Activated CD8-positive, alpha-beta memory T cell treated with anti-CD3 and anti-CD28 coated beads, Interleukin-2, amount 10 ng/mL, durations not matched to agents 7 days and 5 days (primary cell): ENCODE results near the gene CXCL12. TPM values are rescaled to one million over a fixed set of nuclear protein-coding genes. Genes with fewer than 3 reads are reported as not detected.

Experiments used
- ATAC-seq: fragments of 150-1000 bp; cut with Tn5 transposase; one replicate; pipeline ENCODE4 v1.10.0; 2021; ENCODE audit warnings: moderate library complexity
- CTCF ChIA-PET: fragments of 350-600 bp; sonication (Branson Sonifier 250); formaldehyde crosslinking; loops from one replicate; lab custom pipeline; 2021; ENCODE audit warnings: antibody characterized with exemption; lab: Charles Lee
- DNase-seq: peaks from one replicate; pipeline ENCODE4 v3.0.0-alpha.2; 2020
- H3K27ac Mint-ChIP-seq: one replicate; pipeline ENCODE4 v1.8.0; 2021; ENCODE audit warnings: mild to moderate bottlenecking, mixed read lengths
- H3K27me3 Mint-ChIP-seq: one replicate; pipeline ENCODE4 v1.8.0; 2021; ENCODE audit warnings: mixed read lengths
- H3K36me3 Mint-ChIP-seq: one replicate; pipeline ENCODE4 v1.8.0; 2021; ENCODE audit warnings: mild to moderate bottlenecking, mixed read lengths
- H3K4me1 Mint-ChIP-seq: one replicate; pipeline ENCODE4 v1.8.0; 2021; ENCODE audit warnings: mixed read lengths
- H3K4me3 Mint-ChIP-seq: one replicate; pipeline ENCODE4 v1.8.0; 2021; ENCODE audit warnings: mild to moderate bottlenecking, moderate library complexity, mixed read lengths
- H3K9me3 Mint-ChIP-seq: one replicate; pipeline ENCODE4 v1.8.0; 2022; ENCODE audit warnings: low read depth, mixed read lengths
- total RNA-seq, 2 experiments: library from RNA; stranded (reverse); gene quantifications; one replicate each; pipeline ENCODE4 v1.2.3, GENCODE V29; 2021

The CXCL12 gene
- total RNA-seq, 2 experiments from 2014 or later, result not detected

DNA sequence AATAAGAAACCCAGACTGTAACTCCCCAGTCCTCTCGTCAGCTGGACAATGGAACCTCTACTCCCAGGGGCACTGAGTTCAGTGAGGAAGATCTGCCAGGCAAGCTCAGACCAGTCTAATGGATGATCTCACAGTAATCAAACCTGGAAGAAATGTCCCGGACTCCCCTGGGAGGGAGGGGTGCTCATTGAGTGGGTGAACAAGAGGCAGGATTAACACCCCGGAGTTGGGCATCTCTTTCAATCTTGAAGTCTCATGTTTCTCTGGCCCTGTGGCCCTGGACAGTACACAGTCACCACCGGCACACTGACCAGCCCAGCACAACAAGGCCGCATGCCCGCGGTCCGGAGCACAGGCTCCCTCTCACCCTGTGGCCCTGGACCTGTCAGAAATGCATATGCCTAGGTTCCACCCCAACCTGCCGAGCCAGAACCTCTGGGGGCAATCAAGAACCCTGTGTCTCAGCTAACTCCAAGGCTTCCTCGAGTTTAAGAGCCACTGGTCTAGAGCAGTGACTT, 27.8 kb downstream of the CXCL12 start:
- Mint-ChIP-seq H3K27ac (no peak overlapping the region), H3K4me3 (no peak overlapping the region), H3K4me1 (no peaks in the 10 kb centered on the region), H3K27me3 (no peaks in the 10 kb centered on the region), H3K36me3 (no peaks in the 10 kb centered on the region), H3K9me3 (no peaks in the 10 kb centered on the region)
- no peak for ATAC-seq
- CTCF ChIA-PET, result no interaction called here
- no peak for DNase-seq

DNA sequence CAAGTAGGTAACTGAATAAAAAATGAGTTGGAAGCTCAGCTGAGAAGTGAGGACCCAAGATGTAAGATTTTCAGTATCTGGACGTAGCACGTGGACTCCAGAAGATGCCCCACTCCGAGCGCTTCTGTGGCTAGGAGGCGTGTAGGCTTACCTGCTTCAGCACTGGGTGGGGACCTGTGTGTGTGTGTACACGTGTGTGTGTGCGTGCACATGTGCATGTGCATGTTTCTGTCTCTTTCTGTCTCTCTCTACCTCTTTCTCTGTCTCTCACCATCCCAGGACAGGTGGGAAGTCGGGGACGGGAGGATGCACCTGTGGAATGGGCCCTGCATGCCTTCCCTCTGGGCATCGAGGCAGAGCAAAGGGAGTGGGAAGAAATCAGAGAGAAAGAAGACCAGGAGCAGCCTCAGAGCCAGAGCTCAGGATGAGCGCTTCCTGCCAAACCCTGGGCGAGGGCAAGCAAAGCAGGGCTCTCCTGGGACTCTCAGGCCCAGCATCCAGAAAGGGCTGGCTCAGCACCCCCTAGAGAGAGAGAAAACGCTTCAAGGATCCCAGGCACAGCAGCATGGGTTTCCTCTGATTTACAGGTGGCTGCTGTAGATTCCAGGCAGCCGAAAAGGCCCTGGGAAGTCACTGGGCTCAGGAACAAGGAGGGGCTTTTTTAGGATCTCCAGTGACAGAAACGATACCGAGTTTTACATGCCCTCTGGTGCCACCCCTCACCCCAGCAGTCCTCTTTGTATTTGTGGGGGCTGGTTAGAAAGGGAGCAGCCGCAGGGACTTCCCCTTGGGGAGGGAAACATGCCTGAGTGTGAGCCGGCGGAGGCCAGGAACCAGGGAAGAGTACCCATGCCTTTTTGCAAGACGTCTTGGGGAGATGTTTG, 28.5 kb downstream of the CXCL12 start:
- no peak for DNase-seq
- Mint-ChIP-seq H3K9me3 (no peaks in the 10 kb centered on the region), H3K36me3 (no peaks in the 10 kb centered on the region), H3K27me3 (no peaks in the 10 kb centered on the region), H3K27ac (no peak overlapping the region), H3K4me1 (no peaks in the 10 kb centered on the region), H3K4me3 (no peak overlapping the region)
- CTCF ChIA-PET, result no interaction called here
- ATAC-seq, result no peak

DNA sequence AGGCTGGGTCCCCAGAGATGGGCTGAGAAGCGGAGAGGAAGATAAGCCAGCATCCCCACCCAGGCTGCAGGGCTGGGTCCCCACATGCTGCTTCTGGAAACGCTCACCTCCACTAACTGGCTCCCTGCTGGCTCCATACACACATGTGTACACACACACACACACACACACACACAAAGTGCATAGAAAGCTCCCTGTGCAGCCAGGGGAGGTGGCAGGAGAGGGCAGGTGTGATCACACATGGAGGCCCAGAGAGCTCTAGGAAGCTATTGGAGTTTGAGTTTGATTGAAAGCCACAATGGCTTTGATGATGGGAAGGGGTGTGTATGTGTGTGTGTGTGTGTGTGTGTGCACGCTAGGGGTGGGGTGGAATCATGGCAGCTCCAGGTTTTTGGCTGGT, 29.3 kb downstream of the CXCL12 start:
- Mint-ChIP-seq H3K4me3 (no peak overlapping the region), H3K9me3 (no peaks in the 10 kb centered on the region), H3K27me3 (no peaks in the 10 kb centered on the region), H3K4me1 (no peaks in the 10 kb centered on the region), H3K36me3 (no peaks in the 10 kb centered on the region), H3K27ac (no peak overlapping the region)
- CTCF ChIA-PET, result no interaction called here
- no peak for DNase-seq
- no peak for ATAC-seq

DNA sequence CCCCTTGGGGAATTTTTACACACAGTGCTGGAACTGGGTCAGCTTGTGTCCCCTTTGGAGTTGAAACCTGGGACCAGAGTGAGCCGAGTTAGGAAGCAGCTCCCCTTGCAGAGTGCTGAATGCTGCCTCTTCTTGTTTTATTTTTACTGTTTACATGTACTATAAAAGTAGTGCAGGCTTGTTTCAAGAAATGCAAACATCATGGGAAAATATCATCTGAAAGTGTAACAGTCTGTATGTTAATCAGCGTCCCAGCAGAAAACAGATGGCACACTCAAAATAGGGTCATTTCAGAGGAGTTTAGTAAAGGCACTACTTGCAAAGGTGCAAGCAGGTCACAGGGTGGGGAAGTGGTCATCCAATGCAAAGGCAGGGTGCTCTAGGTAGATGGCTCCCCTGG, 30.1 kb downstream of the CXCL12 start:
- no peaks in the 10 kb centered on the region for H3K9me3 Mint-ChIP-seq
- no peak overlapping the region for H3K4me3 Mint-ChIP-seq
- CTCF ChIA-PET, result no interaction called here
- DNase-seq, result no peak
- no peak for ATAC-seq
- H3K27me3 Mint-ChIP-seq, result no peaks in the 10 kb centered on the region
- no peaks in the 10 kb centered on the region for H3K4me1 Mint-ChIP-seq
- no peaks in the 10 kb centered on the region for H3K36me3 Mint-ChIP-seq
- no peak overlapping the region for H3K27ac Mint-ChIP-seq

DNA sequence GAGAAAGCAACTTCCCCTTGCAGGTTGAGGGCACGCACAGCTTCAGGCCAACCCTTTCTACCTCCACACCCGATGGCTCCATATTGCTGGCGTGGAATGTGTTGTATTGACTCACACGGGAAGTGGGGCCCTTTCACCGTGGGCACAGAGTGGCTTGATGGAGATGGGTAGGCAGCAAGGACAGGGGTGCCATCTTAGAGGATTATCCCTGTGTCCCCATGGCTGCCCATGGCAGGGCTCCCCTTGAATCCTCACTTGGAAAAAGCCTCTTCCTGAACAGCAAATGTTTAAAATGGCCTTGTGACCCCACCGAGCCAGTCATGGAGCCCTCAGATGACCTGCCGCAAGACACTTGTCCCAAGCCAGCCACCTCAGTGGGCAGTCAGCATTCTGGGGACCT, 31.2 kb downstream of the CXCL12 start:
- H3K9me3 Mint-ChIP-seq, result no peaks in the 10 kb centered on the region
- CTCF ChIA-PET, result no interaction called here
- no peak overlapping the region for H3K27ac Mint-ChIP-seq
- H3K27me3 Mint-ChIP-seq, result no peaks in the 10 kb centered on the region
- H3K4me3 Mint-ChIP-seq, result no peak overlapping the region
- ATAC-seq (no peak), DNase-seq (no peak)
- no peaks in the 10 kb centered on the region for H3K4me1 Mint-ChIP-seq
- H3K36me3 Mint-ChIP-seq, result no peaks in the 10 kb centered on the region

DNA sequence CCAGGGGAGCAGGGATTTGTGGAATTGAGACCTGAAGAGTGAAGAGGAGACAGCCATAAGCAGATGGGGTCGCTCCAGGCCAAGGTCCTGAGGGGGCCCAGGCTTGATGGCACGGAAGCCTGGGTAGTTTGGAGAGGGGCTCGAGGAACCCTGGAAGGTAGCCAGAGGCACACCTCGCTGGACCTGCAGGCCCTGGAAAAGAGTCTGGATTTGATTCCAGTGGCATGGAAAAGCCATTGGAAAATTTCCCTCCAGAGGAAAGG, 31.8 kb downstream of the CXCL12 start:
- ATAC-seq (no peak), DNase-seq (no peak)
- no peak overlapping the region for H3K4me3 Mint-ChIP-seq
- CTCF ChIA-PET, result no interaction called here
- no peak overlapping the region for H3K27ac Mint-ChIP-seq
- H3K4me1 Mint-ChIP-seq, result no peaks in the 10 kb centered on the region
- no peaks in the 10 kb centered on the region for H3K27me3 Mint-ChIP-seq
- no peaks in the 10 kb centered on the region for H3K36me3 Mint-ChIP-seq
- no peaks in the 10 kb centered on the region for H3K9me3 Mint-ChIP-seq

DNA sequence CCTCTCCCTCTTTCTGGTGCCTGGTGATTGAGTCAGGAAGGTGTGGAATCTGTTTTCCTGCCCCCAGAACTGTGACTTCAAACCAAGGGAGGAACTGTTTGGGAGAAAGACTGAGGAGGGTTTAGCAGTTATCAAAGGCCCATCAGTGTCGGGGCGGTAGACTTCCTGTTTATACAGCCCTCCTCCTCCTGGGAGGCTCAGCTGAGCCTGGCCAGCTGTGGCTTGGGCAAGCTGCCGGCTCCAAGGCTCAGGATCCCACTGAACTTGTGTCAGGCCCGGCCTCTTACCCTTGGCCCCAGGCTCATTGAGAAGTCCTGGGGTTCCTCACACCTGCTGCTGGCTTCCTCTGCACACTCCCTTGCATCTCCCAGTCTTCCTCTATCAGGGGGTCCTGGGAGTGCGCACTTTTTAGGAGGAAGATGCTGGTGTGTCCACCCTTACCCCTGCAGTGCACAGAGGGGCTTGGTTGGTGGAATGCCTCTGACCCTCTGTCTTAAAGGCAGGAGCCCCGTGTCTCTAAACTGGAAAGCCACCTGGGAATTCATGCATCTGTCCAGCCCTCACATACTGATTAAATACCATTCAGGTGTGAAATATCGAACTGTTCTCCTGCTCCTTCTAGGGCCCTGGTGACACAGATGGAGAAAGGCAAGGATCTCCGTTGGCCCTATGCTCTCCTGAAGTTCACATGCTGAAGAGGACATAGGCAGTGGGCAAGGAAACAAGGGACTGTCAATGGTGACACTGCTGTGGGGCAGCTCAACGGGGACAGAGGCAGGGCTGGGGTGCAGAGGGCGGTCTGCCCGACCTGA, 32.4 kb downstream of the CXCL12 start:
- no peak overlapping the region for H3K27ac Mint-ChIP-seq

DNA sequence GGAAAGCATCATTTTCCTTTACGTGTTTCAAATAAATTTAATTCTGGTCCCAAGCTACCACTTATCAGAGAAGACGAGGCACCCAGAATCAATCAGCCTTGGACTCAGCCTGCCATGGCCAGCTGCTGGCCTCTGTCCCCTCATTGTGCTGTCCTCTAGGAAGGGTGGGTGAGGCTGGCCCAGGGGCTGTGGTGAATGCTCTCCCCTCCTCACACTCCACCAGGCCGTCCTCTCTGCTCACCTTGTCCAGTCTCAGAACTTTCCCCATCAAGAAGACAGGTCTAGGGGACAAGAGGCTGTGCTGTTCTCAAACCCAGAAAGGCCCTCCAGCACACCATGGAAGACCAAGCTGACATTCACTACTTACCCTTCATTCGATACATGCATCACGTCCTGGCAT, 36.4 kb downstream of the CXCL12 start:
- Mint-ChIP-seq H3K27ac (no peak overlapping the region), H3K9me3 (no peaks in the 10 kb centered on the region), H3K36me3 (no peaks in the 10 kb centered on the region), H3K4me1 (no peaks in the 10 kb centered on the region), H3K27me3 (no peaks in the 10 kb centered on the region), H3K4me3 (no peak overlapping the region)
- ATAC-seq (no peak), DNase-seq (no peak)
- CTCF ChIA-PET, result no interaction called here

More for the DNA sequence above, 32.4 kb downstream of the CXCL12 start:
- ATAC-seq, result no peak
- no peaks in the 10 kb centered on the region for H3K36me3 Mint-ChIP-seq
- no peaks in the 10 kb centered on the region for H3K9me3 Mint-ChIP-seq
- CTCF ChIA-PET, result no interaction called here
- no peak overlapping the region for H3K4me3 Mint-ChIP-seq
- H3K27me3 Mint-ChIP-seq, result no peaks in the 10 kb centered on the region
- DNase-seq, result no peak
- no peaks in the 10 kb centered on the region for H3K4me1 Mint-ChIP-seq

DNA sequence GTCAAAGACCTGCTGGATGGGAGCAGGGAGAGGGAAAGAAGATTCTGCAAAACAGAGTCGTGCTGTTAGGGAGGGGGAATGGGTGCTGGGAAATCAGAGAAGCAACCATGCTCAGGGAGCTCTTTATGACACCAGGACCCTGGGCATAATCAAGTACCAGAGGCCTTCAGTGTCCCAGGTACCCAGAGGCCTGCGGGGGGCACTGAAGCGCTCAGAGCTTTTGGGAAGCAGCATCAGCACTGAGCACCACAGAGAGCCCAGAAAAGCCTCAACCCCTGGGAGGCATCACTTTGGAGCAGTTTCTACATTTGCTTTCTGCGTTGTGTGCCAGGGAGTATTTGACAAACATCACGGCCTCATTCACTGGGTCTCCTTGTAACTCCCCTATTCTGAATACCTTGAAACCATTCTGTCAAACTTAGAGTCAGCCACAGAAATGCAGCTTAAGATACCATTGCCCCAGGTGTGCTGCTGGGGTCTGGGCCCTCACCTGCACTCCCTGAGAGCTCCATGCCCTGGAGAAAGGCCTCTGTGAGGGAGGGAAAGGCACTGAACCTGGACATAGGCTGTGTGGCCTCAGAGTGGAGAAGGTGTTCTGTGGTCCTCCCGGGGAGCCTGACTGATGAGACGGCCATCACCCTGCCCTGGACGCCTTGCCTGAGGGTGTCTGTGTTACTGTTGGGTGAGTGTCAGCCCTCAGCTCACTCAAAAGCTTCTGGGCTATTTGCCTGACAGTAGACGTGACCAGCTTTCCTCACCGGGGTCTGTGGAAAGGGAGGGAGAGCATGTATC, 37.1 kb downstream of the CXCL12 start:
- CTCF ChIA-PET, result no interaction called here
- no peaks in the 10 kb centered on the region for H3K9me3 Mint-ChIP-seq
- no peak overlapping the region for H3K27ac Mint-ChIP-seq
- H3K4me1 Mint-ChIP-seq, result no peaks in the 10 kb centered on the region
- DNase-seq (no peak), ATAC-seq (no peak)
- H3K36me3 Mint-ChIP-seq, result no peaks in the 10 kb centered on the region
- H3K4me3 Mint-ChIP-seq, result no peak overlapping the region
- H3K27me3 Mint-ChIP-seq, result no peaks in the 10 kb centered on the region

DNA sequence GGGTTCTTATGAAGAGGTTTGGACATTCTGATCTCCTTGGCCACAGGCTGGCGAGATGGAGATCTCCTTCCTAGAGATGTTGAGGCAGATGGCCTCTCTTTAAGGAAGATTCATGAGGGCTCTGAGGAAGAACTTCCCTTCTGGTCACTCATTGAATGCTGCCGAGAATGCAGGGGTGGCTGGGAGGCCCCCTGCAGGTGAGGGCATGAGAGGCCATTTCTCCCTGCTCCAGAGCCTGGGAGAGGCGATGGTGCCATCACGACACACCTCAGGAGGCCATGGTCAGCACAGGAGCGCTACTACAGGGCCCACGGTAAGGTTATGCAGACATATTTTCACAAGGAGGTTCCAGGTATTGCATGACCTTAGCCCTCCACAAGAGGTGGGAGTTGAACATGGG, 40.2 kb downstream of the CXCL12 start:
- CTCF ChIA-PET, result no interaction called here
- peaks cover 2% of the 10 kb centered on the region for H3K27me3 Mint-ChIP-seq
- DNase-seq (no peak), ATAC-seq (no peak)
- no peaks in the 10 kb centered on the region for H3K36me3 Mint-ChIP-seq
- H3K4me1 Mint-ChIP-seq, result no peaks in the 10 kb centered on the region
- H3K27ac Mint-ChIP-seq, result no peak overlapping the region
- H3K4me3 Mint-ChIP-seq, result no peak overlapping the region
- H3K9me3 Mint-ChIP-seq, result no peaks in the 10 kb centered on the region

DNA sequence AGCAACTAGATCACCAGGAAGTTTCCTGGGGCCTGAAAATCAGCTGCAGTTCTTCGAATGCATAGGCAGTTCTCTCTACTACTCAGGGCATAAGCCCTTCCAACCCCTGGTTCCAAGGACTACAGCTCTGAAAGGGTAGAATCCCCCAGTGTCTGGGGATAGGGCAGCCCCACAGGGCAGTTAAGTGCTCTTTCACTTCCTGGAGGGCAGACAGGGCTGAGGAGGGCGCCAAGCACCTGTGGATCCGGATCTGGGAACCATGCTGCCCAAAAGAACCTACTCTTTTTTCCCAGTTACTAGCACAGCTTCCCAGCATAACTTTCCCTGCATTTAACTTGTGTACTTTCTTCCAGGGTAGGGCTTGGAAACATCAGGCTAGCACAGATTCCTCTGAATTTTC, 41.1 kb downstream of the CXCL12 start:
- ATAC-seq (no peak), DNase-seq (no peak)
- Mint-ChIP-seq H3K4me3 (no peak overlapping the region), H3K27ac (no peak overlapping the region), H3K4me1 (no peaks in the 10 kb centered on the region), H3K27me3 (peaks cover 2% of the 10 kb centered on the region), H3K9me3 (no peaks in the 10 kb centered on the region), H3K36me3 (no peaks in the 10 kb centered on the region)
- CTCF ChIA-PET, result no interaction called here

DNA sequence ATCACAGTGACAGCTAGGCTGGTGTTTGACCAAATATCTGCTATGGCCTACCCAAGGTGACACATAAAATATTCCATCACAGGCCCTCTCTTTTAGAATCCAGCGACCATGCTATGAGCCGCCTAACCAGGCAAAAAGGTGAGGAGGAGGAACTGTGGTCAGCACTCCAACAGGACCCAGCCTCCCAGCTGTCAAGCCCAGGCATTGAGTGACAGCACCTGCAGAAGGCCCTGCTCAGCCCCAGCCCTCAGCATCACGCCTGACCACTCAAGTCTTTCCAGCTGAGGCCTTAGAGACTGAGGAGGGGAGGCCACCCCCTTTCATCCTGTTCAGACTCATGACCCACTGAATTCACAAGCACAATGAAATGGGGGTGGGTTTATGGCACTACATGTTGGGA, 43.0 kb downstream of the CXCL12 start:
- no peak for DNase-seq
- no peaks in the 10 kb centered on the region for H3K36me3 Mint-ChIP-seq
- H3K27ac Mint-ChIP-seq, result no peak overlapping the region
- CTCF ChIA-PET, result no interaction called here
- H3K4me1 Mint-ChIP-seq, result no peaks in the 10 kb centered on the region
- H3K4me3 Mint-ChIP-seq, result no peak overlapping the region
- no peak for ATAC-seq
- H3K9me3 Mint-ChIP-seq, result no peaks in the 10 kb centered on the region
- H3K27me3 Mint-ChIP-seq, result peaks cover 2% of the 10 kb centered on the region

DNA sequence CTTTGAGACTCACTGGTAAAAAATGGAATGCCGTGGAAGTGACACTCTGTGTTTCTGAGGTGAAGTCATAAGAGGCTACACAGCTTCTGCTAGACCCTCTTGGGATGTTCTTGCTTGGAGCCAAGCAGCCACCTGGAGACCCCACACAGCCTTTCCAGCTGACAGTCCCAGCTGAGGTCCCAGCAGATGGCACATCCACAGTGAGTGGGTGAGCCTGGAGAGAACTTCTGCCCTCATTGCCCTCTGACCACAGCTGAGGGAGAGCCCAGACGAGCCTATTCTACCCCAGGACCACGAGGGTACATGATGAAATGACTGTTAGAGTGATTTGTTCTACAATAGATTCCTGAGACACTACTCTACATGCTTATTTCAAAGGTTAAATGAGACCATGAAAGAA, 44.3 kb downstream of the CXCL12 start:
- no peak for DNase-seq
- Mint-ChIP-seq H3K27ac (no peak overlapping the region), H3K4me3 (no peak overlapping the region), H3K4me1 (no peaks in the 10 kb centered on the region), H3K27me3 (peaks cover 2% of the 10 kb centered on the region), H3K36me3 (no peaks in the 10 kb centered on the region), H3K9me3 (no peaks in the 10 kb centered on the region)
- ATAC-seq, result no peak
- CTCF ChIA-PET, result no interaction called here
